Measurements from ENCODE around the gene SNX1.

SNX1 gene

DNA sequence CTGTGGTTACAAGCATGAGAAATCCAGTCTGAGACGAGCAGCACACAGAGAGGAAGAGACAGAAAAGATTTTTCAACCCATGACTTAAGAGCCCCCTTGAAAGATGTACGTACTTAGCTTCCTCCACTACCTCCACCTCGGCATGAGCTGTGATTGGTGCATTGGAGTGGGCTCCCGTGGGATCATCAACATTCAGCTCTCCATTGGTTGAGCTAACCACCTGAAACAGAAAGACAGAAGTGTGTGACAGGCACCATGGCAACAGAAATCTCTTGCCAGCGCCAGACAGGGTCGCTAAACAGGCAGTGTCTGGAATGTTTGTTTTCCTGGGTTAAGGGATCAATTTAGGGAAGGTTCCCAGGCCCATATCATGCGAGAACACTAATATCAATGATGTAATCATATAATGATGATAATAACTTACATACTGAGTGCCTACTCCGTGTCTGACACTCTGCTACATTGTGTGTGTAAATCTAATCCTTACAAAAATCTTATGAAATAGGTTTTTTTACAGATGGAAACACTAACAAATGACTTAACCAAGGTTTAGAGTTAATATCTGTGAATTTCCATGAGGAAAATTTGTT lies 84.5 kb downstream of the SNX1 start:
- no peak for DNase-seq

DNA sequence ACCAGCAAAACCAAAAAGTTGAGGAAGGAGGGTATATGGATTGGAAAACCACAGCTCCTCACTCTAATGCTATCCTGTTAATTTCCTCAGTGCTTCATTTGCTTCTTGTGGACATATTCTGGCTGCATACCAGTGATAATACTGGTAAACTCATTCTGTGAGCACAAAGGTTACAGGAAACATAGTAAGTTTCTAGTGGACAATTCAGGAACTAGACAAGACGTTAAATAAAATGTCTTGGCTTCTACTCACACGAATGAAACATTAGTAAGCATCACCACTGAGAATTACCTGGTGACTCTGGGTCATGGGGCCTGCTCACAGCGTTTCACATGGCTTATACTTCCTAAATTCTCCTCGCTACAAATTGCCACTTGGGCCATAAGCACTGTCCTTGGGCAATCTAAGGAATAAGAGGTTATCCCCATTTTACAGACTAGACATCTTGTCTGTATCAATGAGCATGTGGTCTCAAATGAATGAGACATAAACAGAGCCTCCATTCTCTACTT lies 87.1 kb downstream of the SNX1 start:
- no peak for DNase-seq

DNA sequence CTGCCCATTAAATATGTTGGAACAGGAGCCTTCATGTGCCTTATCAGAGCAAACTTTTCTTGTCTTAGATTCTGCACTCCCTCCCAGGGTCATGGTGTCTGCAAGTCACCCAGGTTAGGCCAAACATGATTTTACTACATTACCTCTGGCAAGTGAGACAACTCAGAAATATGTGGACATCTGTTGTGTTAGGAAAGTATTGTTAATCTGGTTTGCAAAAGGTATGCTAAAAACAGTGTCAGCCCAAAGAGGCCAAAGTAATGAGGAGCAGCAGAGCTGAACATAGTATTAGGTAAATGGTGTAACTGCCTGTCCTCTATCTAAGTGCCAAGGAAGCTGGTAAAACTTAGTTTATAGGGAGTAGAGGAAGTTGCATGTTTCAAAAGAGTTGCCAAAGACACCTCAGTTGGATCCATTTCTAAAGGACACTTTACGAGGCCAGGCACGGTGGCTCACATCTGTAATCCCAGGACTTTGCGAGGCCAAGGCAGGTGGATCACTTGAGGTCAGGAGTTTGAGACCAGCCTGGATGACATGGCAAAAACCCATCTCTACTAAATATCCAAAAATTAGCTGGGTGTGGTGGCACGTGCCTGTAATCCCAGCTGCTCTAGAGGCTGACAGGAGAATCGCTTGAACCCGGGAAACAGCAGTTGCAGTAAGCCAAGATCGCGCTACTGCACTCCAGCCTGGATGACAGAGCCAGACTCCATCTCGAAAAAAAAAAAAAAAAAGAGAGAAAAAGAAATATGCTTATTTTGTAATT lies 89.5 kb downstream of the SNX1 start:
- no peak for DNase-seq

DNA sequence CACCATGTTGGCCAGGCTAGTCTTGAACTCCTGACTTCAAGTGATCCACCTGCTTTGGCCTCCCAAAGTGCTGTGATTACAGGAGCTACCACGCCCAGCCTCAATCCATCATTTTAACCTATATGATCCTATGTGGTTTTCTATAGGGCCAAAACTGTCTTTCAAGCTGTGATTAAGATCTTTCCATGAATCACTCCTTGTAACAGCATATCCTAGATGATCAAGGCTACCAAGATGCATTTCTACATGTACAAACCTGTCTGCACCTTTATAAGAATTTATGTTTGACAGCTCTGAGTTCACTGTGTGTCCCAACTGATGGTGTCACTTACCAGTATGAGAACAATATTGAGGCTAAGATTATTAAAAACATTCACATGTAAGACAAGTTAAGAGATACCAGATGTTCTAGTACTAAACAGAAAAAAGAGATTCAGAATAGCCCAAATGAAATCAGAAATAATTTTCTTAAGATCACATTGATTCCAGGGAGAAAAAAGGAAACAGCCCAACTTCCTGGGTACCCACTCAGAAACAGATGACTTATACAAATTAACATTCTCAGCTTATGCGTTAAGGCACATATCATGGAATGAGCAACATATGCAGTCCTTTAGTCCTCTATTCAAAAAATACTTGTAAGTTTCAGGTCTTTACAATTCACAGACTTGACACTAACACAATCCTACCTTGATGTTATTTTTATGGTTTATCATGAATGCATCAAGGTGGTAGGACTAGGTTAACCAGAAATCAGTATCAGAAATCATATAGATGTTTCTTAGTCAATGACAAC lies 91.8 kb downstream of the SNX1 start:
- DNase-seq = no peak

Data from hematopoietic multipotent progenitor cell treated with erythropoietin and hydrocortisone succinate and interleukin-3 and kit ligand, for 4 days (in vitro differentiated cells).